Measurements from ENCODE around the gene ARHGAP21. TPM values are rescaled to one million over a fixed set of nuclear protein-coding genes. Genes with fewer than 3 reads are reported as not detected.

ARHGAP21 gene
- total RNA-seq, 4 donors from 2014 or later: 25.9 to 43.4 (median 34.3) TPM

DNA sequence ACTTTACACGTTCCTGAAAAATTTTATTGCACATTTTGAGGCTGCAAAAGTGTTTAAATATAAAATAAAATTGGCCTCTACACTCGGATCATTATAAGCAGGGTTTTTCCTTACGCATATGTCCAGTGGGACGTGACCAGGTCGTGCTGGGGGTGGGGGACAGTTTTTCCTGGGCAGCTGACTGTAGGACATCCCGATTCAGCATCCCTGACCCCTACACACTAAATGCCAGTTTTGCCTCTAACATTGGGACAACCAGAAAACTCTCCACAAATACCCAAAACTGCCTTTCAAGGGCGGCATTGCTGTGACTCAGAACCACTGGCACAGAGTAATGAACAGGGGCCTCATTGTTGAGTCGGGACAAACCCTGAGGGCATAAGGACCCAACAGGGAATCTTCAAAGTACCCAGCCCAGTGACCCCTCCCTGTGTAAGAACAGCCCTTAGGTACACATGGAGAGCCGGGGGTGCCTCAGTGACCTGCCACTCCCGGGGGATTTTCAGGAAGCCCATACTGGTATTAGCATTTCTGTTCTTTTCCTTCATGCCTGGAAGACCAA lies 170.6 kb downstream of the ARHGAP21 start:
- Histone ChIP-seq H3K27me3 (peaks cover 6% of the 10 kb centered on the region), H3K9me3 (no peaks in the 10 kb centered on the region), H3K4me1 (peaks cover 18% of the 10 kb centered on the region), H3K36me3 (no peaks in the 10 kb centered on the region), H3K27ac (no peak overlapping the region), H3K4me3 (no peak overlapping the region)
- DNase-seq (ENCODE audit: low spot score in 2 of 2): no peak
- 60% methylated on average over 10 of the region's 10 CpGs for WGBS
- TF ChIP-seq POLR2AphosphoS5 (IDR thresholded peaks at IDR 0.05) (no peak), POLR2A (IDR thresholded peaks at IDR 0.05) (no peak), EP300 (IDR thresholded peaks at IDR 0.05) (no peak)
- TF ChIP-seq, protein P1, sequence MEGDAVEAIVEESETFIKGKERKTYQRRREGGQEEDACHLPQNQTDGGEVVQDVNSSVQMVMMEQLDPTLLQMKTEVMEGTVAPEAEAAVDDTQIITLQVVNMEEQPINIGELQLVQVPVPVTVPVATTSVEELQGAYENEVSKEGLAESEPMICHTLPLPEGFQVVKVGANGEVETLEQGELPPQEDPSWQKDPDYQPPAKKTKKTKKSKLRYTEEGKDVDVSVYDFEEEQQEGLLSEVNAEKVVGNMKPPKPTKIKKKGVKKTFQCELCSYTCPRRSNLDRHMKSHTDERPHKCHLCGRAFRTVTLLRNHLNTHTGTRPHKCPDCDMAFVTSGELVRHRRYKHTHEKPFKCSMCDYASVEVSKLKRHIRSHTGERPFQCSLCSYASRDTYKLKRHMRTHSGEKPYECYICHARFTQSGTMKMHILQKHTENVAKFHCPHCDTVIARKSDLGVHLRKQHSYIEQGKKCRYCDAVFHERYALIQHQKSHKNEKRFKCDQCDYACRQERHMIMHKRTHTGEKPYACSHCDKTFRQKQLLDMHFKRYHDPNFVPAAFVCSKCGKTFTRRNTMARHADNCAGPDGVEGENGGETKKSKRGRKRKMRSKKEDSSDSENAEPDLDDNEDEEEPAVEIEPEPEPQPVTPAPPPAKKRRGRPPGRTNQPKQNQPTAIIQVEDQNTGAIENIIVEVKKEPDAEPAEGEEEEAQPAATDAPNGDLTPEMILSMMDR (IDR thresholded peaks at IDR 0.05): no peak

DNA sequence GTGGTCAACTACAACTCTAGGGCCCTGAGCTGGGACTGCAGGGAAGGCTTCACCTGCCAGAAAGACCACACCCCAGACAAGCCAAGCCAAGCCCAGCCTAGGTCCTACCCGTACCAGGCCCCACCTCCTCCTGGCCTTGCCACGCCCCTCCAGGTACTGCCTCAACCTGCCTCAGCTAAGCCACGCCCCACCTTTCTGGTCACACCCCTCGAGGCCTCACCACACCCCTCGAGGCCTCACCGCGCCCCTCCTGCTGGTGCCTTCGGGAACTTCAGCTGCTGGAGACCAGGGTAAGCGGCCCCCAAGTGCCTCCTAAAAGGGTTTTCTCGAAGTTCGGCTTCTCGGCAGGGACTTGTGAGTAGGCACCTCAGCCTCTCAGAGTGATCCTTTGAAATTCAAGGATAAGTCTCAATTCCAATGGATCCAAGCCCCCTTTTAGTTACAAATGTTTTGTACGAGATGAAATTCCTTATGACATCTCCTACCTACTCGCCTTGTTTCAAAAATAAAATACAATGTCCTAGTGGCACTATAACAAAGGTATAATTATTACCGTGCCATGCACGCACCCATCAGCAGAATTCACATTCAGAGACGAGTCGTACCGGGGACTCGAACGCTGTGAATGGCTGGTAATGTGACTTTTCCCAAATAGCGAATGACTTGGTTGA lies 171.2 kb downstream of the ARHGAP21 start:
- whole genome bisulfite sequencing: 61% methylated on average over 19 of the region's 22 CpGs
- no peak for TF ChIP-seq POLR2A (IDR thresholded peaks at IDR 0.05)
- TF ChIP-seq POLR2AphosphoS5 (IDR thresholded peaks at IDR 0.05): no peak
- TF ChIP-seq, protein P1 (IDR thresholded peaks at IDR 0.05): peak in 1 of 2 donors; percentile 51
- TF ChIP-seq EP300 (IDR thresholded peaks at IDR 0.05): no peak

DNA sequence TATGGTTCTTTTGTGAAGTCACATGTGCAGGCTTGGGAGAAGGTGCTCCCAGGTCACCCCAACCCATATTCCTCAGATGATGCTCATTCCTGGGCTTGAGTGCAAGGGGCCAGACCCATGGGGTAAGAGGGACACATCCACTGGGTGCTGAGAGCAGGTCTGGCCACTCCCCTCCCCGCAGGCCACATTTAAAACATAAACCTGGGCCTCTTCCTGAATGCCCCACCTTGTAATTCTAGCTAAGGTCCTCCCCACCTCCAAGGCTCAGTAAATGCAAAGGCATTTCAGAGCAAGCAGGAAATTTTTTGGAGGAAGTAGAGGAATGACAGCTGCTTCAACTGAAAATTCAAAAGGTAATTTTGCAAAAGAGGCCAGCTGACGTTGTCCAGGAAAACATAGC lies 172.5 kb downstream of the ARHGAP21 start:
- WGBS: 33% methylated on average over 2 of the region's 2 CpGs
- Histone ChIP-seq H3K4me1 (peaks cover 11% of the 10 kb centered on the region), H3K4me3 (no peak overlapping the region), H3K27ac (no peak overlapping the region), H3K36me3 (no peaks in the 10 kb centered on the region), H3K27me3 (peaks cover 6% of the 10 kb centered on the region), H3K9me3 (no peaks in the 10 kb centered on the region)
- DNase-seq (ENCODE audit: low spot score in 2 of 2): no peak
- TF ChIP-seq, protein P1 (IDR thresholded peaks at IDR 0.05): no peak
- TF ChIP-seq POLR2AphosphoS5 (IDR thresholded peaks at IDR 0.05) (no peak), POLR2A (IDR thresholded peaks at IDR 0.05) (no peak), EP300 (IDR thresholded peaks at IDR 0.05) (no peak)

More for the DNA sequence above, 171.2 kb downstream of the ARHGAP21 start:
- H3K9me3 ChIP-seq: no peaks in the 10 kb centered on the region
- H3K27me3 ChIP-seq: peaks cover 6% of the 10 kb centered on the region
- no peak overlapping the region for H3K27ac ChIP-seq
- H3K4me3 ChIP-seq: no peak overlapping the region
- no peak for DNase-seq (ENCODE audit: low spot score in 2 of 2)
- peaks cover 18% of the 10 kb centered on the region for H3K4me1 ChIP-seq
- H3K36me3 ChIP-seq: no peaks in the 10 kb centered on the region

DNA sequence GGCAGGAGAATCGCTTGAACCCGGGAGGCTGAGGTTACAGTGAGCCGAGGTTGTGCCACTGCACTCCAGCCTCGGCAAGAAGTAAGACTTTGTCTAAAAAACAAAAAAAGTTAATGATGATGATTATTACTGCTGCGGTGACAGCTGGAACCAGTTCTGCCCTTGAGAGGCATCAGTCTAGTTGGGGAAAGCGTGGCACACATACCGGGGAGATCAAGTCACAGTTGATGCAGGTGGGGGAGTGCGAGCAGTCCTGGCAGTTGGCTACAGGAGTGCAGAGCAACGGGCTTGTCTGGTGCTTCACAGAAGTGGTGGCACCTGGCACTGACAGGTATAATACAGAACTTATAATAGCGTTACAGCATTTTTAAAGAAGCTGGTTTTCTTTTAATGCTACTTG lies 173.0 kb downstream of the ARHGAP21 start:
- H3K27me3 ChIP-seq: peaks cover 6% of the 10 kb centered on the region
- TF ChIP-seq, protein P1 (IDR thresholded peaks at IDR 0.05): no peak
- no peak for TF ChIP-seq EP300 (IDR thresholded peaks at IDR 0.05)
- no peak for TF ChIP-seq POLR2AphosphoS5 (IDR thresholded peaks at IDR 0.05)
- TF ChIP-seq POLR2A (IDR thresholded peaks at IDR 0.05): no peak
- no peak overlapping the region for H3K27ac ChIP-seq
- 76% methylated on average over 10 of the region's 10 CpGs for WGBS
- no peak for DNase-seq (ENCODE audit: low spot score in 2 of 2)
- H3K4me1 ChIP-seq: peaks cover 11% of the 10 kb centered on the region
- no peak overlapping the region for H3K4me3 ChIP-seq
- H3K36me3 ChIP-seq: peaks cover 4% of the 10 kb centered on the region
- H3K9me3 ChIP-seq: no peaks in the 10 kb centered on the region

DNA sequence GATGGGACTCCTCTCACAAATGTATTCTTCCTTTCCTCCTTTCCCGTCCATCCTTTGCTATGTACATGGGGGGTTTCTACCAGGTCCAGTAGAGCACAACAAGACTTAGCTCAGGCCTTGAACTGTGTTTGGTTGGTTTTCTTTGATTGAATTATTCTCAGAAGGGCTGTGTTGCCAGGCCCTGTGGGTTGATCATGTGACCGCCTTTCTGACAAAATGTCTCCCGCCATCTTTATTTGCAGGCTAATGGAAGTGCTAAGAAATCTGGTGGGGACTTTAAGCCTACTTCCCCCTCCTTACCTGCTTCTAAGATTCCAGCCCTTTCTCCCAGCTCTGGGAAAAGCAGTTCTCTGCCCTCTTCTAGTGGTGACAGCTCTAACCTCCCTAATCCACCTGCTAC lies 178.1 kb downstream of the ARHGAP21 start:
- no peaks in the 10 kb centered on the region for H3K27me3 ChIP-seq
- no peak for DNase-seq (ENCODE audit: low spot score in 2 of 2)
- WGBS: 100% methylated on average over 3 of the region's 3 CpGs
- no peak overlapping the region for H3K4me3 ChIP-seq
- H3K4me1 ChIP-seq: no peaks in the 10 kb centered on the region
- no peaks in the 10 kb centered on the region for H3K9me3 ChIP-seq
- H3K36me3 ChIP-seq: peaks cover 41% of the 10 kb centered on the region
- H3K27ac ChIP-seq: no peak overlapping the region
- TF ChIP-seq POLR2A (IDR thresholded peaks at IDR 0.05) (no peak), POLR2AphosphoS5 (IDR thresholded peaks at IDR 0.05) (no peak), EP300 (IDR thresholded peaks at IDR 0.05) (no peak)
- TF ChIP-seq, protein P1 (IDR thresholded peaks at IDR 0.05): no peak
